Testis (tissue), 2 donors: ENCODE data around the gene ANO9.

ENCODE experiments used
- CTCF ChIP-seq, 3 experiments: fragments of 450-650 bp in 2 of 3; fragments of 200-600 bp in 1 of 3; sonication (generic) in 1 of 3; IDR thresholded peaks; one replicate each; pipeline ENCODE4 v1.5.1; 2016 to 2019; ENCODE audit warnings: antibody characterized with exemption in 3 of 3, mild to moderate bottlenecking in 2 of 3, moderate library complexity in 1 of 3
- POLR2A ChIP-seq: fragments of 450-650 bp; IDR thresholded peaks from one replicate; pipeline ENCODE4 v1.6.1; 2017; ENCODE audit warnings: antibody characterized with exemption, mild to moderate bottlenecking, moderate library complexity

GRCh38 chr11:477052-477715, 35.4 kb upstream of the ANO9 start:
- TF ChIP-seq CTCF (IDR thresholded peaks at IDR 0.05) (no peak), POLR2A (no peak)
